H1 (cell line): Measurements from ENCODE around the gene WDR33. TPM values are rescaled to one million over a fixed set of nuclear protein-coding genes. Genes with fewer than 3 reads are reported as not detected.

Source experiments
- BCL11A ChIP-seq, 2 experiments: IDR thresholded peaks; one replicate each; pipeline ENCODE4 v1.6.1; 2011; ENCODE audit warnings: low read depth in 2 of 2, low read length in 2 of 2, mild to moderate bottlenecking in 2 of 2
- CEBPB ChIP-seq: IDR thresholded peaks from 2 replicates; pipeline ENCODE4 v1.6.1; 2012; ENCODE audit warnings: low read depth, low read length
- POLR2AphosphoS5 ChIP-seq: IDR thresholded peaks from 2 replicates; pipeline ENCODE4 v1.6.1; 2011; ENCODE audit warnings: low read depth, low read length
- RNF2 ChIP-seq: fragments of 200-900, 300-1000 bp; sonication (generic); IDR thresholded peaks from 2 replicates; pipeline ENCODE4 v1.7.1; 2016; ENCODE audit warnings: borderline replicate concordance, low read depth, mild to moderate bottlenecking, antibody characterized with exemption, low read length; ENCODE audit not compliant: poor library complexity, severe bottlenecking; ENCODE audit errors: missing control alignments
- RXRA ChIP-seq: IDR thresholded peaks from 2 replicates; pipeline ENCODE4 v1.6.1; 2011; ENCODE audit warnings: low read depth, mild to moderate bottlenecking, low read length, moderate library complexity; ENCODE audit not compliant: insufficient read depth
- polyA plus RNA-seq, 7 experiments: library from polyadenylated mRNA; depleted of rRNA in 3 of 7; stranded (reverse) in 5 of 7; unstranded in 2 of 7; fragments of >200 nt in 5 of 7; fragments of 200-250 nt in 2 of 7; gene quantifications; 1 replicate in 5 of 7; 2 replicates in 1 of 7; 4 replicates in 1 of 7; pipeline versions ENCODE4 v1.2.1 to v1.2.3, GENCODE V29; 2011 to 2013; ENCODE audit warnings: missing spikeins in 2 of 7, mixed read lengths in 2 of 7
- total RNA-seq: library from RNA; stranded (reverse); fragmentation: NEBNext Ultra II Directional; extraction: Animal tissue kit (Norgen Biotek cat#: 25700); gene quantifications from 2 replicates; pipeline ENCODE4 v1.2.1, GENCODE V29; 2021
- TF ChIP-seq, protein P1 (sequence below): fragments of 300-600 bp; sonication (generic); IDR thresholded peaks from 2 replicates; pipeline ENCODE4 v1.7.1; 2012; ENCODE audit warnings: low read length, moderate library complexity, mild to moderate bottlenecking, inconsistent platforms; ENCODE audit not compliant: insufficient replicate concordance

Gene WDR33
- total and polyA plus RNA-seq, 2 of the 8 experiments (the other 6 are each of a cell fraction or from before 2014, with no cell fraction given) = 18.1 to 82.7 TPM

GRCh38 chr2:127681976-127682857, 128.8 kb downstream of the WDR33 start (continued):
- TF ChIP-seq, protein P1, sequence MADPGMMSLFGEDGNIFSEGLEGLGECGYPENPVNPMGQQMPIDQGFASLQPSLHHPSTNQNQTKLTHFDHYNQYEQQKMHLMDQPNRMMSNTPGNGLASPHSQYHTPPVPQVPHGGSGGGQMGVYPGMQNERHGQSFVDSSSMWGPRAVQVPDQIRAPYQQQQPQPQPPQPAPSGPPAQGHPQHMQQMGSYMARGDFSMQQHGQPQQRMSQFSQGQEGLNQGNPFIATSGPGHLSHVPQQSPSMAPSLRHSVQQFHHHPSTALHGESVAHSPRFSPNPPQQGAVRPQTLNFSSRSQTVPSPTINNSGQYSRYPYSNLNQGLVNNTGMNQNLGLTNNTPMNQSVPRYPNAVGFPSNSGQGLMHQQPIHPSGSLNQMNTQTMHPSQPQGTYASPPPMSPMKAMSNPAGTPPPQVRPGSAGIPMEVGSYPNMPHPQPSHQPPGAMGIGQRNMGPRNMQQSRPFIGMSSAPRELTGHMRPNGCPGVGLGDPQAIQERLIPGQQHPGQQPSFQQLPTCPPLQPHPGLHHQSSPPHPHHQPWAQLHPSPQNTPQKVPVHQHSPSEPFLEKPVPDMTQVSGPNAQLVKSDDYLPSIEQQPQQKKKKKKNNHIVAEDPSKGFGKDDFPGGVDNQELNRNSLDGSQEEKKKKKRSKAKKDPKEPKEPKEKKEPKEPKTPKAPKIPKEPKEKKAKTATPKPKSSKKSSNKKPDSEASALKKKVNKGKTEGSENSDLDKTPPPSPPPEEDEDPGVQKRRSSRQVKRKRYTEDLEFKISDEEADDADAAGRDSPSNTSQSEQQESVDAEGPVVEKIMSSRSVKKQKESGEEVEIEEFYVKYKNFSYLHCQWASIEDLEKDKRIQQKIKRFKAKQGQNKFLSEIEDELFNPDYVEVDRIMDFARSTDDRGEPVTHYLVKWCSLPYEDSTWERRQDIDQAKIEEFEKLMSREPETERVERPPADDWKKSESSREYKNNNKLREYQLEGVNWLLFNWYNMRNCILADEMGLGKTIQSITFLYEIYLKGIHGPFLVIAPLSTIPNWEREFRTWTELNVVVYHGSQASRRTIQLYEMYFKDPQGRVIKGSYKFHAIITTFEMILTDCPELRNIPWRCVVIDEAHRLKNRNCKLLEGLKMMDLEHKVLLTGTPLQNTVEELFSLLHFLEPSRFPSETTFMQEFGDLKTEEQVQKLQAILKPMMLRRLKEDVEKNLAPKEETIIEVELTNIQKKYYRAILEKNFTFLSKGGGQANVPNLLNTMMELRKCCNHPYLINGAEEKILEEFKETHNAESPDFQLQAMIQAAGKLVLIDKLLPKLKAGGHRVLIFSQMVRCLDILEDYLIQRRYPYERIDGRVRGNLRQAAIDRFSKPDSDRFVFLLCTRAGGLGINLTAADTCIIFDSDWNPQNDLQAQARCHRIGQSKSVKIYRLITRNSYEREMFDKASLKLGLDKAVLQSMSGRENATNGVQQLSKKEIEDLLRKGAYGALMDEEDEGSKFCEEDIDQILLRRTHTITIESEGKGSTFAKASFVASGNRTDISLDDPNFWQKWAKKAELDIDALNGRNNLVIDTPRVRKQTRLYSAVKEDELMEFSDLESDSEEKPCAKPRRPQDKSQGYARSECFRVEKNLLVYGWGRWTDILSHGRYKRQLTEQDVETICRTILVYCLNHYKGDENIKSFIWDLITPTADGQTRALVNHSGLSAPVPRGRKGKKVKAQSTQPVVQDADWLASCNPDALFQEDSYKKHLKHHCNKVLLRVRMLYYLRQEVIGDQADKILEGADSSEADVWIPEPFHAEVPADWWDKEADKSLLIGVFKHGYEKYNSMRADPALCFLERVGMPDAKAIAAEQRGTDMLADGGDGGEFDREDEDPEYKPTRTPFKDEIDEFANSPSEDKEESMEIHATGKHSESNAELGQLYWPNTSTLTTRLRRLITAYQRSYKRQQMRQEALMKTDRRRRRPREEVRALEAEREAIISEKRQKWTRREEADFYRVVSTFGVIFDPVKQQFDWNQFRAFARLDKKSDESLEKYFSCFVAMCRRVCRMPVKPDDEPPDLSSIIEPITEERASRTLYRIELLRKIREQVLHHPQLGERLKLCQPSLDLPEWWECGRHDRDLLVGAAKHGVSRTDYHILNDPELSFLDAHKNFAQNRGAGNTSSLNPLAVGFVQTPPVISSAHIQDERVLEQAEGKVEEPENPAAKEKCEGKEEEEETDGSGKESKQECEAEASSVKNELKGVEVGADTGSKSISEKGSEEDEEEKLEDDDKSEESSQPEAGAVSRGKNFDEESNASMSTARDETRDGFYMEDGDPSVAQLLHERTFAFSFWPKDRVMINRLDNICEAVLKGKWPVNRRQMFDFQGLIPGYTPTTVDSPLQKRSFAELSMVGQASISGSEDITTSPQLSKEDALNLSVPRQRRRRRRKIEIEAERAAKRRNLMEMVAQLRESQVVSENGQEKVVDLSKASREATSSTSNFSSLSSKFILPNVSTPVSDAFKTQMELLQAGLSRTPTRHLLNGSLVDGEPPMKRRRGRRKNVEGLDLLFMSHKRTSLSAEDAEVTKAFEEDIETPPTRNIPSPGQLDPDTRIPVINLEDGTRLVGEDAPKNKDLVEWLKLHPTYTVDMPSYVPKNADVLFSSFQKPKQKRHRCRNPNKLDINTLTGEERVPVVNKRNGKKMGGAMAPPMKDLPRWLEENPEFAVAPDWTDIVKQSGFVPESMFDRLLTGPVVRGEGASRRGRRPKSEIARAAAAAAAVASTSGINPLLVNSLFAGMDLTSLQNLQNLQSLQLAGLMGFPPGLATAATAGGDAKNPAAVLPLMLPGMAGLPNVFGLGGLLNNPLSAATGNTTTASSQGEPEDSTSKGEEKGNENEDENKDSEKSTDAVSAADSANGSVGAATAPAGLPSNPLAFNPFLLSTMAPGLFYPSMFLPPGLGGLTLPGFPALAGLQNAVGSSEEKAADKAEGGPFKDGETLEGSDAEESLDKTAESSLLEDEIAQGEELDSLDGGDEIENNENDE = no peak
- TF ChIP-seq RNF2 = no peak
- TF ChIP-seq POLR2AphosphoS5 = no peak
- TF ChIP-seq CEBPB = no peak
- TF ChIP-seq BCL11A (IDR thresholded peaks at IDR 0.05; ENCODE audit: low read depth in 2 of 2, low read length in 2 of 2) = no peak
- TF ChIP-seq RXRA = no peak
